Measurements from ENCODE around the gene ATL2.

ATL2 gene

DNA sequence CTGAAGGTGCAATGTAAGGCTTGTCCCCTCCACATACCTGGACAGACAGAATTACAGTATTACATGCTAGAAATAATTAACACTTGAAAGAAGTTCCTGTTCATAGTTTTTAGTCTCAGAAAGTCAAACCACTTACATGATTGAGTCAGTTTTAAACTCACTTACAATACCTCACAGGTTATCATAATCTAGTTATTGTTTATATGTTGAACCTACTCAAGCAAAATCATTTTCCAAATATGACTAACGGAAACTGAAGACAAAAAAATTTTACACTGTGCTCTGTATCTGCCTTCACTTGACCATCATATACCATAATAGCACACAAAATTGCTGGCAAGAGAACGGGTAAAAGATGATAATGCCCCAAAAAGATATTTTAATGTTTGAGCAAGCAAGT lies 78.5 kb downstream of the ATL2 start:
- TF ChIP-seq, protein P1, sequence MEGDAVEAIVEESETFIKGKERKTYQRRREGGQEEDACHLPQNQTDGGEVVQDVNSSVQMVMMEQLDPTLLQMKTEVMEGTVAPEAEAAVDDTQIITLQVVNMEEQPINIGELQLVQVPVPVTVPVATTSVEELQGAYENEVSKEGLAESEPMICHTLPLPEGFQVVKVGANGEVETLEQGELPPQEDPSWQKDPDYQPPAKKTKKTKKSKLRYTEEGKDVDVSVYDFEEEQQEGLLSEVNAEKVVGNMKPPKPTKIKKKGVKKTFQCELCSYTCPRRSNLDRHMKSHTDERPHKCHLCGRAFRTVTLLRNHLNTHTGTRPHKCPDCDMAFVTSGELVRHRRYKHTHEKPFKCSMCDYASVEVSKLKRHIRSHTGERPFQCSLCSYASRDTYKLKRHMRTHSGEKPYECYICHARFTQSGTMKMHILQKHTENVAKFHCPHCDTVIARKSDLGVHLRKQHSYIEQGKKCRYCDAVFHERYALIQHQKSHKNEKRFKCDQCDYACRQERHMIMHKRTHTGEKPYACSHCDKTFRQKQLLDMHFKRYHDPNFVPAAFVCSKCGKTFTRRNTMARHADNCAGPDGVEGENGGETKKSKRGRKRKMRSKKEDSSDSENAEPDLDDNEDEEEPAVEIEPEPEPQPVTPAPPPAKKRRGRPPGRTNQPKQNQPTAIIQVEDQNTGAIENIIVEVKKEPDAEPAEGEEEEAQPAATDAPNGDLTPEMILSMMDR (IDR thresholded peaks at IDR 0.05; ENCODE audit: insufficient read depth, low read length, poor library complexity, severe bottlenecking): no peak

DNA sequence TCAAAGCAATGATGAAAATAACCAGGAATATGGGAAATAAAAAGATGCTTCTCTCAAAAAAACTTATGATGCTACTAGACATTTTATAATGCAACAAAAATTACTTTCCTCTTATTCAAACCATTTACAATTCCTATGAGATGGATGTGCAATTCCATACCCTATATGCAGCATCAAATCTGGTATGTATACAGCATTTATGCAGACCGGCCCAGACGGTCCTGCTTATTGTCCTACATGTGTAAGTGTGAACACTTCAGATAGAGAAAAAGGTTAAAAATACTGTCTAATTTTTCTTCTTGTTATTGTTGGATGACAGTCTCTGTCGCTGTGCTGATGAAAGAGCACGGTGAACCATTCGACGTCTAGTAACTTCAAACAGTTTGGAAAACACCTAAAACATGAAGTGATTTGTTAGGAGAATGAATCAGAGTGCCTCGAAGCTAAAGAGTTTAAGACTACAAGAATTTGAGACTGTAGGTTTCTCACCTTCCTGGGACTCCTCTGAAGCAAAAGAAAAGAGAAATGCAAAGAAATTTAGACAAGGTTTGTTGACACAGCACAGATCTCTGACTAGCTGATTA lies 80.8 kb downstream of the ATL2 start:
- TF ChIP-seq, protein P1 (IDR thresholded peaks at IDR 0.05; ENCODE audit: insufficient read depth, low read length, poor library complexity, severe bottlenecking): no peak
- H3K36me3 ChIP-seq (ENCODE audit: control insufficient read depth, insufficient read depth, low read length): no peaks in the 10 kb centered on the region; the same call in 1 of the 2 replicates

More for the DNA sequence above, 78.5 kb downstream of the ATL2 start:
- Histone ChIP-seq H3K27me3 (replicated peaks; ENCODE audit: control insufficient read depth, insufficient read depth, low read length) (no peaks in the 10 kb centered on the region), H3K4me3 (replicated peaks; ENCODE audit: low read depth, low read length) (no peak overlapping the region), H3K36me3 (ENCODE audit: control insufficient read depth, insufficient read depth, low read length) (no peaks in the 10 kb centered on the region; the same call in 1 of the 2 replicates)
- DNase-seq (ENCODE audit: extremely low read depth, insufficient read length): no peak

DNA sequence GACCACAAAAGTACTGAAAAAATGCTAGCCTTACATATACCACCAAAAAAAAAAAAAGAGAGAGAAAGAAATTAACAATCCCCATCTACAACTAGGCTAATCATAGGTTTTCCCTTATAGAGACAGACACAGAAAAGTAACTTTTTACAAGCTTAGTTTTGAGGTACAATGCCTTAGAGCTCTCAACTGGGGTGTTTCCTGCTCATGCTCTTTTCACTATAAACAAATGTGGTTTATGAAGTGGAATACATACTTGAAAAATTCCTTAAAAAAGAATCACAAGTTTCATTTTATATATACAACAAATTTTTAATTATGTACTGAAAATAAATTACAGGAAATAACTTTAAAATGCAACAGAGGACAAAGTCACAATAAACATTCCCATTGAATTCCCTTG lies 82.5 kb downstream of the ATL2 start:
- no peaks in the 10 kb centered on the region; the same call in 1 of the 2 replicates for H3K36me3 ChIP-seq (ENCODE audit: control insufficient read depth, insufficient read depth, low read length)
- H3K4me3 ChIP-seq (replicated peaks; ENCODE audit: low read depth, low read length): no peak overlapping the region
- H3K27me3 ChIP-seq (replicated peaks; ENCODE audit: control insufficient read depth, insufficient read depth, low read length): no peaks in the 10 kb centered on the region
- no peak for DNase-seq (ENCODE audit: extremely low read depth, insufficient read length)
- TF ChIP-seq, protein P1 (IDR thresholded peaks at IDR 0.05; ENCODE audit: insufficient read depth, low read length, poor library complexity, severe bottlenecking): no peak

More for the DNA sequence above, 80.8 kb downstream of the ATL2 start:
- DNase-seq (ENCODE audit: extremely low read depth, insufficient read length): no peak
- H3K27me3 ChIP-seq (replicated peaks; ENCODE audit: control insufficient read depth, insufficient read depth, low read length): no peaks in the 10 kb centered on the region
- H3K4me3 ChIP-seq (replicated peaks; ENCODE audit: low read depth, low read length): no peak overlapping the region

DNA sequence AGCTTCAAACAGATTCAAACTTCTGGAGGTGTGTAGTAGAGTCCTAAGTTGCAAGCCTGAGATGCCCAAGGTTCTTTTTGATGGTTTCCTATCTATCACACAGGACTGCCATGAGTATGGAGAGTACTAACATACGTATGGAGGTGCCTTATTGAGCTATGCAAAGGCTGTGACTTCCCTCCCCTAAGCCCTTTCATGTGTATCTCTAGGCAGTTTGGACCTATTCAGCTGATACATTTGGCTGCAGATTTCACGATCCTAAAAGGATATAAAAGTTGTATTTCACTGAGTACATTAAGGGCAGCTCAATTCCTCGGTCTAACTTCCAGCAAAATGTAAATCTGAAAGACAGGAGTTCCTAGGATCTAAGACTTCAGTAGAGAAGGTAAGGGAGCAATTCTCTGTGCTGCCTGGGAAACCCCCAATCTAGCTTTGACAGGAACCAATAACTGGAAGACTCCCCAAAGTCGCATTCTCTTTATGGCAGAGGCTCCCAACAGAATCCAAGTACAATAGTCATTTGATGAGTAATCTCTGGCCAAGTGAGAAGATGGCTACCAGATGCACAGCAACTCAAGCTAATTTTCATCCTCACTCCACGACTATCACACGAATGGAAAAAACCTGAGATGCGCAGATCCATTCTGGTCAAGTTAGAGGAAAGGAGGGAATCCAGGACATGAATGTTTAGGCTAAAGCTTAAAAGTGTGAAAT lies 83.8 kb downstream of the ATL2 start:
- H3K36me3 ChIP-seq (ENCODE audit: control insufficient read depth, insufficient read depth, low read length): no peaks in the 10 kb centered on the region; the same call in 1 of the 2 replicates
- no peak overlapping the region for H3K4me3 ChIP-seq (replicated peaks; ENCODE audit: low read depth, low read length)
- no peaks in the 10 kb centered on the region for H3K27me3 ChIP-seq (replicated peaks; ENCODE audit: control insufficient read depth, insufficient read depth, low read length)
- DNase-seq (ENCODE audit: extremely low read depth, insufficient read length): no peak
- TF ChIP-seq, protein P1 (IDR thresholded peaks at IDR 0.05; ENCODE audit: insufficient read depth, low read length, poor library complexity, severe bottlenecking): no peak

DNA sequence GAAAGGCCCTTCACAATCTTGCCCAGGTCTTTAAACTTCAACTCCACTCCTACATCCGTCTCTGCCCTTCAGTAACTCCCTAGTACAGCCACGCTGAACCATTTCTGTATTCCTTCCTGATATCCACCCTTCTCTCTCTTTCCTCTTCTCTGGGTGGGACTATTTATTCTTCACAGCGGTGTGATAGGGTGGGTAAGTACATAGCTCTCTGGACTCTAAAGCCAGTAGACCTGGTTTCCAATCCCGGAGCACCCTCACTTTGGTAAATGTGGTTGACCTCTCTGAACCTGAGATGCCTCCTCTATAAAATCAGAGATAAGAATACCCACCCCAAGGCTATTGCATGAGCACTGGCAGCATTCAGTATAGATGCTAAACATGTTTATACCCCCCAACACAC lies 86.7 kb downstream of the ATL2 start:
- TF ChIP-seq, protein P1 (IDR thresholded peaks at IDR 0.05; ENCODE audit: insufficient read depth, low read length, poor library complexity, severe bottlenecking): no peak
- H3K4me3 ChIP-seq (replicated peaks; ENCODE audit: low read depth, low read length): no peak overlapping the region
- DNase-seq (ENCODE audit: extremely low read depth, insufficient read length): no peak
- no peaks in the 10 kb centered on the region for H3K27me3 ChIP-seq (replicated peaks; ENCODE audit: control insufficient read depth, insufficient read depth, low read length)
- no peaks in the 10 kb centered on the region for H3K36me3 ChIP-seq (ENCODE audit: control insufficient read depth, insufficient read depth, low read length)

Data from GM06990 (cell line).